Neural cell (in vitro differentiated cells): Measurements from ENCODE around the gene ESCO1. TPM values are rescaled to one million over a fixed set of nuclear protein-coding genes. Genes with fewer than 3 reads are reported as not detected.

ENCODE experiments used
- H2AFZ ChIP-seq: fragments of 200-600, 300-800 bp; sonication (generic), shearing (Covaris generic); 2 replicates; pipeline ENCODE4 v1.6.0; 2014; ENCODE audit warnings: low read depth, mild to moderate bottlenecking, antibody characterized with exemption, low read length, moderate library complexity
- H3F3A ChIP-seq: fragments of 200-600 bp; shearing (Covaris generic); 2 replicates; pipeline ENCODE4 v1.6.1; 2016; ENCODE audit warnings: mild to moderate bottlenecking, moderate library complexity, mixed read lengths, antibody characterized with exemption, low read length; ENCODE audit not compliant: insufficient read depth, poor library complexity, severe bottlenecking
- H3K27ac ChIP-seq: fragments of 200-600, 300-800 bp; sonication (generic), shearing (Covaris generic); 2 replicates; pipeline ENCODE4 v1.5.1; 2014; ENCODE audit warnings: mild to moderate bottlenecking, low read length, moderate library complexity
- H3K27me3 ChIP-seq: fragments of 300-800, 200-600 bp; sonication (generic), shearing (Covaris generic); 2 replicates; pipeline ENCODE4 v1.6.0; 2014; ENCODE audit warnings: mild to moderate bottlenecking, low read depth, low read length, moderate library complexity; ENCODE audit not compliant: insufficient read depth
- H3K36me3 ChIP-seq: fragments of 300-800, 200-600 bp; sonication (generic), shearing (Covaris generic); 2 replicates; pipeline ENCODE4 v1.5.1; 2014; ENCODE audit warnings: mild to moderate bottlenecking, antibody characterized with exemption, low read length, moderate library complexity; ENCODE audit not compliant: insufficient read depth
- H3K4me2 ChIP-seq: fragments of 300-800, 200-600 bp; sonication (generic), shearing (Covaris generic); 2 replicates; pipeline ENCODE4 v1.6.0; 2014; ENCODE audit warnings: mild to moderate bottlenecking, low read length
- H3K4me3 ChIP-seq: fragments of 300-800, 200-600 bp; sonication (generic), shearing (Covaris generic); 2 replicates; pipeline ENCODE4 v1.5.1; 2014; ENCODE audit warnings: mild to moderate bottlenecking, low read length, moderate library complexity
- H3K79me2 ChIP-seq: fragments of 200-600 bp; shearing (Covaris generic); replicated peaks from 2 replicates; pipeline ENCODE4 v1.6.0; 2014; ENCODE audit warnings: mild to moderate bottlenecking, low read length, moderate library complexity; ENCODE audit not compliant: insufficient read depth
- H3K9ac ChIP-seq: fragments of 300-800, 200-600 bp; sonication (generic), shearing (Covaris generic); 2 replicates; pipeline ENCODE4 v1.6.1; 2016; ENCODE audit warnings: mild to moderate bottlenecking, low read length, mixed read lengths
- H3K9me2 ChIP-seq: fragments of 200-600 bp; shearing (Covaris generic); 2 replicates; pipeline ENCODE4 v1.6.1; 2016; ENCODE audit warnings: mild to moderate bottlenecking, low read length, mixed read lengths; ENCODE audit not compliant: insufficient read depth
- H3K9me3 ChIP-seq: fragments of 200-600, 300-800 bp; sonication (generic), shearing (Covaris generic); 2 replicates; pipeline ENCODE4 v1.6.1; 2016; ENCODE audit warnings: mild to moderate bottlenecking, mixed run types, low read length, moderate library complexity, mixed read lengths
- H4K20me1 ChIP-seq: fragments of 200-600 bp; shearing (Covaris generic); 2 replicates; pipeline ENCODE4 v1.6.1; 2016; ENCODE audit warnings: mild to moderate bottlenecking, mixed run types; ENCODE audit not compliant: insufficient read depth
- CTCF ChIP-seq: fragments of 450-650 bp; IDR thresholded peaks from 2 replicates; pipeline ENCODE4 v1.5.1; 2014; ENCODE audit warnings: antibody characterized with exemption, mild to moderate bottlenecking, moderate library complexity; ENCODE audit not compliant: poor library complexity, severe bottlenecking
- EP300 ChIP-seq: fragments of 450-650 bp; conservative IDR thresholded peaks from 2 replicates; pipeline ENCODE4 v1.6.1; 2014; ENCODE audit warnings: antibody characterized with exemption, mild to moderate bottlenecking, moderate library complexity; ENCODE audit not compliant: poor library complexity, severe bottlenecking
- EZH2 ChIP-seq: fragments of 200-600, 300-800 bp; shearing (Covaris generic), sonication (generic); IDR thresholded peaks from 2 replicates; pipeline ENCODE4 v1.6.1; 2014; ENCODE audit warnings: antibody characterized with exemption, low read length, borderline replicate concordance, mild to moderate bottlenecking; ENCODE audit not compliant: insufficient read depth, poor library complexity, severe bottlenecking
- MXI1 ChIP-seq: fragments of 450-650 bp; conservative IDR thresholded peaks from 2 replicates; pipeline ENCODE4 v1.6.1; 2014; ENCODE audit warnings: antibody characterized with exemption, mild to moderate bottlenecking; ENCODE audit not compliant: poor library complexity, severe bottlenecking
- POLR2AphosphoS5 ChIP-seq: IDR thresholded peaks from 2 replicates; pipeline ENCODE4 v1.6.1; 2012
- RAD21 ChIP-seq: fragments of 450-650 bp; conservative IDR thresholded peaks from 2 replicates; pipeline ENCODE4 v1.6.1; 2014; ENCODE audit warnings: antibody characterized with exemption, mild to moderate bottlenecking, moderate library complexity
- REST ChIP-seq: IDR thresholded peaks from 2 replicates; pipeline ENCODE4 v1.6.1; 2012; ENCODE audit warnings: borderline replicate concordance
- SMC3 ChIP-seq: fragments of 450-650 bp; conservative IDR thresholded peaks from 2 replicates; pipeline ENCODE4 v1.6.1; 2014; ENCODE audit warnings: antibody characterized with exemption, mild to moderate bottlenecking, moderate library complexity; ENCODE audit not compliant: poor library complexity
- TAF1 ChIP-seq: IDR thresholded peaks from 2 replicates; pipeline ENCODE4 v1.6.1; 2012; ENCODE audit warnings: low read depth
- polyA plus RNA-seq: library from polyadenylated mRNA; depleted of rRNA; stranded (reverse); fragments of >200 nt; gene quantifications from 2 replicates; pipeline ENCODE4 v1.2.3, GENCODE V29; 2014

The ESCO1 gene
- polyA plus RNA-seq, 1 donor from 2014 or later: 26.4 TPM

GRCh38 chr18:21550510-21550970, 50.0 kb downstream of the ESCO1 start:
- Histone ChIP-seq H3K9me2 (no peaks in the 10 kb centered on the region), H3F3A (no peaks in the 10 kb centered on the region), H3K36me3 (no peaks in the 10 kb centered on the region), H3K4me2 (no peak overlapping the region), H3K9me3 (no peaks in the 10 kb centered on the region), H2AFZ (no peak overlapping the region), H3K9ac (no peak overlapping the region), H3K27me3 (no peaks in the 10 kb centered on the region), H3K4me3 (no peak overlapping the region), H4K20me1 (no peaks in the 10 kb centered on the region), H3K79me2 (no peaks in the 10 kb centered on the region), H3K27ac (no peak overlapping the region)
- TF ChIP-seq EZH2 (no peak), SMC3 (no peak), MXI1 (no peak), CTCF (no peak), TAF1 (no peak)

GRCh38 chr18:21548647-21549046, 51.9 kb downstream of the ESCO1 start:
- Histone ChIP-seq H3K36me3 (no peaks in the 10 kb centered on the region), H3K79me2 (no peaks in the 10 kb centered on the region), H3F3A (no peaks in the 10 kb centered on the region), H4K20me1 (no peaks in the 10 kb centered on the region), H3K27me3 (no peaks in the 10 kb centered on the region), H3K4me3 (no peak overlapping the region), H3K9ac (no peak overlapping the region), H3K4me2 (no peak overlapping the region), H3K27ac (no peak overlapping the region), H3K9me3 (no peaks in the 10 kb centered on the region), H3K9me2 (no peaks in the 10 kb centered on the region), H2AFZ (no peak overlapping the region)
- no peak for TF ChIP-seq CTCF
- TF ChIP-seq RAD21: no peak
- TF ChIP-seq MXI1: no peak
- no peak for TF ChIP-seq SMC3
- TF ChIP-seq POLR2AphosphoS5: no peak
- TF ChIP-seq REST: no peak
- TF ChIP-seq EP300: no peak
- TF ChIP-seq EZH2: no peak
- TF ChIP-seq TAF1: no peak
